NCI-H82 treated with DMSO at 0.1 percent for 48 hours (cell line): Measurements from ENCODE around the gene MYOM3.

Experiments used
- DNase-seq: peaks from one replicate; lab custom pipeline; 2025; ENCODE audit not compliant: unreplicated experiment; lab: John Stamatoyannopoulos, UW

The MYOM3 gene

GRCh38 chr1:24098943-24099638, 12.8 kb downstream of the MYOM3 start:
- DNase-seq, result no peak

DNA sequence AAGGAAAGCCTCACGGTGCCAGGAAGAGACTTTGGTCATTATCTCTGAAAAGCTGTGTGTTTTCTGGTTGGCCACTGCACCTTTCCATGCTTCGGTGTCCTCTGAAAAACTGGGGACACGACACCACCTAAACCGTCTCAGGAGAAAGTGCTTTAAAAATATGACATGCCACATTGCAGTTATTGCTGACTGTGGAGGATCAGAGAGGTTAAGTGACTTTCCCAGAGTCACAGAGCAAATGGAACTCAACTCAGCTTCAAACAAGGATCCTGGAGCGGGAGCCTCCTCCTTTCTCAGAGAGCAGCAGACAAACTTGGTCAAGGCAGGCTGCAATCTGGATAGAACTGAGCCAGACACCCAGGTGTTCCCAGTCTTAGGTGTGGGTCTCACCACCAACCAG, 13.8 kb downstream of the MYOM3 start:
- DNase-seq, result no peak

- no peak for DNase-seq
These were observed 14.3 kb downstream of the MYOM3 start for GRCh38 chr1:24097663-24098062.

DNA sequence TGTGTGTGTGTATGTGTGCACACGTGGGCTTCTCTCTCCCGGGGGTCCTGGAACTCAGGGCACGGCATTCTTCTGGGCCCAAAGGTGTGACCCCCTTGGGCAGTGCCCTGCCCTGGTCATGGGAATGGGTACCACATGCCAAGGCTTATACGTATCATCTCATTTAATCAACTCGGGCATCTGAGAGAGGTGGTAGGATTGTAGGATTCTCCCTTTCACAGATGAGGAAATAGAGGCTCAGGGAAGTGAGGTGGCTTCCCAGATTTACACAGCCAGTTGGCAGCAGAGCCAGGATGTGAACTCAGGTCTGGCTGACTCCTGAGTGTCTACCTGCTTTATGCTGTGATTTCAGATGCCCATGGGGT, 15.2 kb downstream of the MYOM3 start:
- no peak for DNase-seq

- no peak for DNase-seq
These were observed 15.8 kb downstream of the MYOM3 start for GRCh38 chr1:24096009-24096738.

DNA sequence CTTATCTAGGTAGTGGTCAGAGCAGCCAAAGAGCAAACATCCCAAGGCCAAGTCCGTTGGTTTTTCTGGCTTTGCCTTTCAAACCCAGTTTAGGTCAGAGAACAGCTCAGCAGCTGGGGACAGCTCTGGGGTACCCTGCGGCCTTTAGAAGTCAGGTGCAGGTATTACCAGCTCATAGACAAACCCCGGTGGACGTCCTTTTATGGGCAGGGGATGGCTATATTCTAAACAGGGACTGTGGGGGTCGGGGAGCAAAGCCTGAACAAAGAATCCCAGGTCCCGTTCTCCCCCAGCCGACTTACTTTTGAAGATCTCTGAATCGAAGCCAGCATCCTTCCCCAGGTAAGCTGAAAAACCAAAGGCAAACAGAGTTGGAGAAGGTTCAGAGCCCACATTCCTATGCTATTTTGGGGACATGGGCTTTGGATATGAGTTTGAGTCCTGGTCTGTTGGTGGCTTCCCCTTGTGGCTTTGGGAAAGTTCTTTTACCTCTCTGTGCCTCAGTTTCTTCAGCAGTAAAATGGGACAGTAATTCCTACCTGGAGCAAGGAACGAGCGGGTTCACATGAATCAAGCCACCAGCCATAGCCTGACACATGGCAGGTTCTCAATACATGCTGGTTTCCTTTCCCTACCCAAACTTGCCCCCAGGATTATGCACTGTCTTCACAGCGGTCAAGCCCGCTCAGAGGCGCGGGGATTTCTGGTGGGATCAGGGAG, 16.6 kb downstream of the MYOM3 start:
- DNase-seq, result no peak

- no peak for DNase-seq
These were observed 17.4 kb downstream of the MYOM3 start for GRCh38 chr1:24094554-24094953.

DNA sequence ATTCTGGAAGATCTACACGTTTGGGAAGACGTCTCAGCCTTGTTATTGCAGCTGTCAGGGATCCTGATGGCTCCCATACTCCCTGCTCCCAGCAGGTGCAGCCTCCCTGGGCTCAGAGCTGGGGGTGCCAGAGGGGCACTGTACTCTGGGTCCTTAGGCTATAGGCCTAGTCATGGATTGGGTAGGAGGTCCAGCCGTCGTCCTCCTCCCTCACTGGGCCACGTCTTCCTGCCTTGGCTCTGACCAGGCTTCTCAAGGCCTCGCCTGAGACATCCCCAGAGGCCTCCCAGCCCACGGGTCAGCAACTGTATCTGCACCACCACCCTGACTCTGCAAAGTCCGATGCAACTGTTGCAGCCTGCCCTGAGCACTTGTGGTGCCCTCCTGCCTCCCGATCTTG, 18.2 kb downstream of the MYOM3 start:
- no peak for DNase-seq

- no peak for DNase-seq
These were observed 19.0 kb downstream of the MYOM3 start for GRCh38 chr1:24092979-24093378.

GRCh38 chr1:24091971-24092482, 19.9 kb downstream of the MYOM3 start:
- no peak for DNase-seq

- DNase-seq, result no peak
These were observed 21.2 kb downstream of the MYOM3 start for GRCh38 chr1:24090736-24091135.

DNA sequence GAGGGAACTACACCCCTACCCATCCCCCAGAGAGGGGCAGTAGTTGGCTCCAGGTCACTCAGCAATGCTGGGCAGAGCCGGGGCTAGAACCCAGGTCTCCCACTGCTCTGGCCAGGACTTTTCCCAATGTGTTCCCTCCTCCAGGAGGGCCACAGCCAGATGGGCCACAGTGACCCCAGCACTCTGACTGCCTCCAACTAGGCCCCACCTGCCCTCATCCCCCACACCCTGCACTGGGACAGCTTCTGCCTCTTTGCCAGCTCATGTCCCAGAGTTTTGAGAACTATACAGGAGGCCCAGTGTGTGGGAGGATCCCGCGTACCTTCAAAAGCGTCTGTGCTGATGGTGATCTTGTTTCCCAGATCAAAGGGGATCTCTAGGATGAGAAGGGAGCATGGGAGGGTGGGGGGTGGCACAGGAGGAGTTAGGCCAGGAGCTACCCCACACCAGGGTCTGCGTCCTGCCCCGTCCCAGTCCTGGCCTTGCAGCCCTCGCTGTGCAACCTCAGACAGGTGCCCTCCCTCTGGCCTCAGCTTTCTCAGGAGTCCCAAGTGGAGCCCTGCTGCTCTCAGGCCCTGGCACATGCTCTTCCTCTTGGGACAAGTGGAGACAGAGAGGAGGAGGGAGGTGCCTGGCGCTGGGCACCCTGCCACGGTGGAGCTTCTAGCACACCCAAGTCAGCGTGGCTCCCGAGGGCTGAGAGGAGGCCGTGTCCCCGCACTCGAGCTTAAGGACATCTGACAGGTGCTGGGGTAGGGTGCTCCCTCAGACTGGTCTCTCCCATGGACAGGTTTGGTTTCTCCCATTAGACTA, 22.0 kb downstream of the MYOM3 start:
- no peak for DNase-seq

- no peak for DNase-seq
These were observed 22.8 kb downstream of the MYOM3 start for GRCh38 chr1:24089027-24089742.

- no peak for DNase-seq
These were observed 25.5 kb downstream of the MYOM3 start for GRCh38 chr1:24086466-24086865.

DNA sequence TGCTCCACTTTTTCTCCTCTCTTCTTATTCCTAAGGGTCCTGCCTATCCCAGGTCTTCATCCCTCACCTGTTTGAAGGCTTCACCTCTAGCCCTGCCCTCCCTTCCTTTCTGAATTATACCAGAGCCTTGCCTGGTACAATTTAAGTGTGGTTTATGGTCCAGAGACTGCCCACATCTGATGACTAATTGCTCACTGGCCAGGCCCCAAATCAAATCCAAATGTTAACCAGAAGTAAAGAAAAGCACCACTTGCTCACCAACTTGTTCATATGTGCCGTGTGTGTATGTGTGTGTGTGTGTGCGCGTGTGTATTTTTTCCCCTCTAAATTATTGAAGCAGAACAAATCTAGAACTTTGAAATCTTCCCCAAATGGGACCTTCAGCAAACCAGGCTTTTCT, 26.4 kb downstream of the MYOM3 start:
- DNase-seq, result no peak

GRCh38 chr1:24085007-24085406, 26.9 kb downstream of the MYOM3 start:
- no peak for DNase-seq

DNA sequence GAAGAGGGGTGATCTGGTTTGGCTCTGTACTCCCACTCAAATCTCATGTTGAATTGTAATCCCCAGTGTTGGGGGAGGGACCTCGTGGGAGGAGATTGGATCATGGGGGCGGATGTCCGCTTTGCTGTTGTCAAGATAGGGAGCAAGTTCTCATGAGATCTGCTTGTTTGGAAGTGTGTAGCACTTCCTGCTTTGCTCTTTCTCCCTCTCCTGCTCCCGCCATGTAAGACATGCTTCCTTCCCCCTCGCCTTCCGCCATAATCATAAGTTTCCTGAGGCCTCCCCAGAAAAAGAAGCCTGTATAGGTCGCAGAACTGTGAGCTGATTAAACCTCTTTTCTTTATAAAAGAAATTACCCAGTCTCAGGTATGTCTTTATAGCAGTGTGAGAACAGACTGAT, 27.9 kb downstream of the MYOM3 start:
- DNase-seq, result no peak

DNA sequence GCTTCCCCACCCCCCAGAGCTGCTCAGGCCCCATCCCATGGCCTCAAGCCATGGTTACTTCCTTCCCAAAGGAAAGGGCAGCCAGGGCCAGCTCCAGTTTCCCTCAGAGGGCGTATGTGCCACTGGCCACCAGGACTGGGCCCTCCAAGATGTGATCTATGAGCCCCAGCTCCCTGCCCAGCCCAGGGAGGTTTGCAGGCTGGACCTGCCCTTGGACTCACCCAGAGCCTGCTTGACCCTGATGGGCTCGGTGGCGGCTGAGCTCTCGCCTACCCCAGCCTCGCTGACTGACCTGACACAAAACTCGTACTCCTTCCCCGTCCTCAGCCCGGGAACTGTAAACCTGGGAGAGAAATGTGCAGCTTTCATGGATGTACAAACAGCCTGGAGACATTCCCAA, 29.6 kb downstream of the MYOM3 start:
- no peak for DNase-seq

- DNase-seq, result no peak
These were observed 30.7 kb downstream of the MYOM3 start for GRCh38 chr1:24081190-24081589.

GRCh38 chr1:24080131-24080530, 31.8 kb downstream of the MYOM3 start:
- DNase-seq, result no peak
